A549 treated with AZD2906 at 1 μM for 4 hours (cell line): Measurements from ENCODE around the gene WFDC9. TPM values are rescaled to one million over a fixed set of nuclear protein-coding genes. Genes with fewer than 3 reads are reported as not detected.

Experiments used
- total RNA-seq: library from RNA; stranded (reverse); fragments of 200-300 nt; extraction: Qiagen RNA extraction; gene quantifications from 5 replicates; pipeline ENCODE4 v1.2.3, GENCODE V29; 2022

Gene WFDC9
- not detected in 5 replicates for total RNA-seq

DNA sequence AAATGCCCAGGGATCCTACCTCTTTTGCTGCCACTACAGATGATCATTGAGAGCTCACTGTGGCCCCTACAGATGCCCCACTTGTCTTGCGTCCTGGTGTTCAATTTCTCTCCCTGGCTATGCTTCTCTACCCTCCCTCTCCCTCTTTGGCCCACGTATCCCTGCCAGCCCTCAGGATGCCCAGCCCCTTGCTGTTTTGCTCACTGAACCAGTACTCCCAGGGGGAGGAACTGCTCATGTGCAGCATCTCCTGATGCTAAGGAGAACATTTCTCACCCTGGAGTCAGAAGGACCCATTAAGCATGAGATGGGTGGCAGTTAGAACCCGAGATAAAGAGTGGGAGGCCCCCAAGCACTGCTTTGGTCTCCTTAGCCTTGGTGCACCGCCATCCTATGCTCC is at the start of gene WFDC9:
Gene WFDC9, minus strand, starts transcription at position 101 of the 400 bp plus-strand sequence. CDS start 21,103 bp downstream, outside the sequence.

DNA sequence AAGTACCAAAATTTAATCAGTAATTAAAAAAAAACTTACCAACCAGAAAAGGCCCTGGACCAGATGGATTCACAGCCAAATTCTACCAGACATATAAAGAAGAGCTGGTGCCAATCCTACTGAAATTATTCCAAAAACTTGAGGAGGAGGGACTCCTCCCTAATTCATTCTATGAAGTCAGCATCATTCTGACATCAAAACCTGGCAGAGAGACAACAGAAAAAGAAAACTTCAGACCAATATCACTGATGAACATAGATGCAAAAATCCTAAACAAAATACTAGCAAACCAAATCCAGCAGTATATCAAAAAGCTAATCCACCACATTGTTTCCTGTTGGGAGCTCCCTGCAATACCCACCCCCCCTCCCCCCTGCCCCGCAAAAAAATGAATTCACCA is 39.1 kb upstream of the WFDC9 start, which contains the start of gene WFDC11:
Gene WFDC11, minus strand, starts transcription at position 101 of the 400 bp plus-strand sequence. CDS start 19,639 bp downstream, outside the sequence.

DNA sequence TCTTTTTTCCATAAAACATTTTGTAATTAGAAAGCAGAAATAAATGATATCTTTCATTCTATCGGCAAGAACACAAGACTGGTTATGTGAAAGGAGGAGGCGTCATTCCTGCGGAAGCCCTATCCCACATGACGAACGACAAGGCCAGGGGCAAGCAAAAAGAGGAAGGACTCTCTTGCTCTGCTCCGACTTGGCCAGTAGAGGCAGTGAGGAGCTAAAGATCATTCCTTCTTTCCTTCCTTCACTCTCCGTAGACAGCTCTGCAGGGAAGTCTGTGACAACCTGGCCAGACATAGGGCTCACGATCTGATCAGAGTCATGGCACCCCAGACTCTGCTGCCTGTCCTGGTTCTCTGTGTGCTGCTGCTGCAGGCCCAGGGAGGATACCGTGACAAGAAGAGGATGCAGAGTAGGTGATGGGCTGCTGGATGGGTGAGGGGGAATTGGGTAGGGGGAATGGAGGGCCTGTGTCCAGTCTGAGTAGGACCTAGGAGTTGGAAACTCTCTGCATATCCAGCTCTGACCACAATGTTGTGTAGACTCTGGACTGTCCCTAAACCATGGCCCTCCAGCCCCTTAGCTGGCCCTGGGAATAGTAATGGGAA is 1.5 kb downstream of the WFDC9 start, which contains the start of gene WFDC10A:
Gene WFDC10A, plus strand, starts transcription at position 244 of the 605 bp plus-strand sequence. Its CDS starts 75 bp downstream, at position 319.

DNA sequence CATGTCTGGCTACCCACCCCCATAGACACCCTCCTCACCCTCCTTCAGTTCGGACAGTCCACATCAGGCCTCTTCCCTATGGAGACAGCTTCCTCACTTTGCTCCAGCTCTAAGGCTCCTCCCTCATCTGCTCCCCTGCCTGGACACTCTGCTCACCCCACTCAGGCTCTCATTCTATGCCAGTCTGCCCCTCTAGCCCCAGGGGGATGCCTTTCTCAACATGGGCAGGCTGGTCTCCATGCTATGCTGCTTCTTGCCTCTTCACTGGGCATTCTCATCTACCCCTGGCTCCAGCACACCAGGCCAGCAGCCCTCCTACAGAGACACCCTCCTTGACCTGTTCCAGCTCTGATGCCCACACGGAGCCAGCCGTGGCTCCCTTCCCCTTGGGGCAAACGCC is 51.9 kb downstream of the WFDC9 start, which contains the start of gene WFDC8:
Gene WFDC8, minus strand, starts transcription at position 101 of the 400 bp plus-strand sequence. Its CDS starts 37 bp downstream, at position 64.

Other genes with a start within 250 kb of the WFDC9 start
- 21.2 to 29.3 TPM (median 25.5 TPM) in 5 replicates for gene DBNDD2, start 223.0 kb downstream of the WFDC9 start, total RNA-seq
- gene PIGT, start 215.1 kb downstream of the WFDC9 start, total RNA-seq = 91.5 to 104 TPM (median 96.9 TPM) in 5 replicates
- 0.15 to 0.32 TPM in 2 of 5 replicates, not detected in the others for gene WFDC2, start 161.5 kb downstream of the WFDC9 start, total RNA-seq
- gene SPINT3, start 115.7 kb downstream of the WFDC9 start, total RNA-seq = not detected in 5 replicates
- not detected in 5 replicates for gene WFDC6, start 91.8 kb downstream of the WFDC9 start, total RNA-seq
- not detected in 5 replicates for gene EPPIN, start 83.9 kb downstream of the WFDC9 start, total RNA-seq
- gene WFDC8, start 52.0 kb downstream of the WFDC9 start, total RNA-seq = not detected in 5 replicates
- not detected in 5 replicates for gene WFDC10A, start 1.5 kb downstream of the WFDC9 start, total RNA-seq
- not detected in 5 replicates for gene WFDC11, start 39.0 kb upstream of the WFDC9 start, total RNA-seq
- gene WFDC13, start 70.8 kb upstream of the WFDC9 start, total RNA-seq = not detected in 5 replicates
- gene WFDC10B, start 73.7 kb upstream of the WFDC9 start, total RNA-seq = not detected in 5 replicates
- gene SPINT4, start 91.1 kb upstream of the WFDC9 start, total RNA-seq = not detected in 5 replicates
- gene WFDC3, start 160.6 kb upstream of the WFDC9 start, total RNA-seq = not detected in 5 replicates
- gene DNTTIP1, start 160.7 kb upstream of the WFDC9 start, total RNA-seq = 30.2 to 35.8 TPM (median 35.2 TPM) in 5 replicates
- 217 to 241 TPM (median 229 TPM) in 5 replicates for gene UBE2C, start 181.4 kb upstream of the WFDC9 start, total RNA-seq
- 0.13 to 0.26 TPM (median 0.25 TPM) in 3 of 5 replicates, not detected in the others for gene TNNC2, start 196.0 kb upstream of the WFDC9 start, total RNA-seq
- 8.7 to 10.8 TPM (median 10.1 TPM) in 5 replicates for gene SNX21, start 202.5 kb upstream of the WFDC9 start, total RNA-seq
- 18.1 to 21.1 TPM (median 18.5 TPM) in 5 replicates for gene ACOT8, start 226.1 kb upstream of the WFDC9 start, total RNA-seq
- 1.6 to 2.2 TPM (median 1.7 TPM) in 5 replicates for gene ZSWIM3, start 226.3 kb upstream of the WFDC9 start, total RNA-seq
- gene ZSWIM1, start 249.9 kb upstream of the WFDC9 start, total RNA-seq = 4.9 to 5.9 TPM (median 5.8 TPM) in 5 replicates